Frontal cortex (tissue), 4 donors: ENCODE data around the gene COA8. TPM values are rescaled to one million over a fixed set of nuclear protein-coding genes. Genes with fewer than 3 reads are reported as not detected.
A peak's percentile ranks its signal among the peaks of the same experiment; 100 is the strongest.
"Not testable (repeated sequence)": the region's sequence is repeated elsewhere in the genome, so short reads cannot be mapped to it uniquely, and the experiment has no call there.

Experiments
- DNase-seq, 2 donors: peaks; one replicate each; pipeline ENCODE4 v3.0.0; 2012; ENCODE audit warnings: low spot score in 2 of 2
- FAIRE-seq: peaks from 2 replicates; lab custom pipeline; 2012; peaks lifted over from hg19 to GRCh38; lab: Jason Lieb, UNC
- total RNA-seq: library from RNA; depleted of rRNA; stranded (reverse); fragments of >200 nt; gene quantifications from one replicate; pipeline ENCODE4 v1.2.3, GENCODE V29; 2014
- donor health status: control.
- donor health status: control.
- donor health status: control.

COA8 gene
- total RNA-seq, 1 donor from 2014 or later, result 38.3 TPM

DNA sequence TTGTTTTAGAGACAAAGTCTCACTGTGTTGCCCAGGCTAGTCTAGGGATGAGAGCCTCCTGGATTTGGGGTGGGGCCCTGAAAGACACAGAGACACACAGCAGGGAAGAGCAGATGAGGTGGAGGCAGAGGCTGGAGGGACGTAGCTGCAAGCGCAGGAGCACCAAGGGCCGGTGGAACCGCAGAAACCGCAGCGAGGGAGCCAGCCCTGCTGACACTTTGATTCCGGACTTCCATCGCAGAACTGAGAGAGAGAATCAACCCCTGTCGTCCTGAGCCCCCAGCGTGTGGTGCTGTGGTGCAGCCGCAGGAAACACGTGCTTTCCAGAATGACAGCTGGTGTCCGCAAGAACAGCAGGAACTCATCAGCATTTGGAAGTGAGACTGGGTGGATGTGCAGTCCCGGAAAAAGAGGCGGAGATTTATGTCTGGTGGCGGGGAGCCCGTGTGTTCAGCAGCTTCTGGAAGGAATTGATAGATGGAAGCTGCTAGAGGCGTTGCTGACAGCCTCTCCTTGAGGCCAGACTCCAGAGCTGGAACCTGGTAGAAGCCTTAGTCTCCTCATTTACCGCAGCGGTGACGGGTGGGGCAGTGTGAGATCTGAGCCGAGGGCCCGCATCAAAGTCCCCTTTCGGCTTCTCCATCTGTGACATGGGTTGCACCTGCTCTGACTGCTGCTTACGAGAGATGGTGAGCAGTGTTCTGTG lies 44.4 kb downstream of the COA8 start:
- FAIRE-seq (no peak), DNase-seq (peak; percentile 53 to 77)

DNA sequence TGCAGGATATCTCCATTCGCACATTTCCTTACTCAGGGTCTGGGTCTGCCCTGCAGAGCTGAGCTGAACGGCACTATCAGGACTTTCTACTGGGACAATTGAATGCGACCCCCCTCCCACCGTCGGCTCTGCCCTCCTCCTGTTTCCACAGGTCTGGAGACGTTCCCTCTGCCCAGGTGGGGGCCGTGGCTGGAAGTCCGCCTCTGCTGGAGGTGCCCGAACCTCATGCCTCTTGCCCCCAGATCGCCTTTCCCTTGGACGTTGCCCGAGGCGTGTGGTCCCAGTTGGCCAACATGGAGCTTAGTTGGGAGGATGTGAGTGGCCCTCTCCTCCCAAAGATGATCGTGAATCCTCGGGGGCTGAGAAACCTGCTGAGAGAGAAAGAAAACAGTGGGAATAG lies 45.1 kb downstream of the COA8 start:
- FAIRE-seq, result no peak
- DNase-seq, result no peak

- not testable (repeated sequence) for DNase-seq, FAIRE-seq
These were observed 46.3 kb downstream of the COA8 start for GRCh38 chr14:103609081-103609480.

DNA sequence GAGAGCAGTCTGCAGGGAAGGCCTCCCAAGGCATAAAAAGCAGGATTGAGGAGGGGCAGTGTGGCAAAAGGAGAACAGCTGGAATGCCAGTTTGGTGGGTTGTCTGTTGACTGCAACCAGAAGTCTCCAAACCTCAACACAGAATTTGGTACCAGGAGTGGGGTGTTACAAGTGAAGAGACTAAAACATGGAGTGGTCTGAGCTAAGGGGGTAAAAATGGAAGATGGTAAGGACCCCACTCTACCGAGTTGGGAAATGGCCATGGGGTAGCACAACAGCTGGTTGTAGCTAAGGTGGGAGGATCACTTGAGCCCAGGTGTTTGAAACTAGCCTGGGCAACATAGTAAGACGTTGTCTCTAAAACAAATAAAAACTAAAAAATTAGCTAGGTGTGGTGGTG lies 48.5 kb downstream of the COA8 start:
- DNase-seq, result no peak
- FAIRE-seq, result no peak

DNA sequence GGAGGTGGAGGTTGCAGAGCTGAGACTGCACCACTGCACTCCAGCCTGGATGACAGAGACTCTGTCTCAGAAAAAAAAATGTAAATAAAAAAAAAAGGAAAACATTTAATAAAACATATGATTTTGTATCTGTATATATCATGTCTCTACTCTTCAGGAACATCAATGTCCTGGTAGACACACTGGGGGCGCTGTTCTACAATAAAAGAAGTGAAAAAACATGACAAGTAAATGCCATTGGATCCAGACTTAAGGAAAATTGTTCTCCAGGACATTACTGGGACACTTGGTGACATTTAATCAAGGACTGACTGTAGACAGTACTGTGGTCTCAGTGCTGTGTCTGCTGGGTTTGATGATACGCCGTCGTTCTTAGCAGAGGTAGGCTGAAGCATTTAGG lies 50.8 kb downstream of the COA8 start:
- no peak for DNase-seq
- no peak for FAIRE-seq

DNA sequence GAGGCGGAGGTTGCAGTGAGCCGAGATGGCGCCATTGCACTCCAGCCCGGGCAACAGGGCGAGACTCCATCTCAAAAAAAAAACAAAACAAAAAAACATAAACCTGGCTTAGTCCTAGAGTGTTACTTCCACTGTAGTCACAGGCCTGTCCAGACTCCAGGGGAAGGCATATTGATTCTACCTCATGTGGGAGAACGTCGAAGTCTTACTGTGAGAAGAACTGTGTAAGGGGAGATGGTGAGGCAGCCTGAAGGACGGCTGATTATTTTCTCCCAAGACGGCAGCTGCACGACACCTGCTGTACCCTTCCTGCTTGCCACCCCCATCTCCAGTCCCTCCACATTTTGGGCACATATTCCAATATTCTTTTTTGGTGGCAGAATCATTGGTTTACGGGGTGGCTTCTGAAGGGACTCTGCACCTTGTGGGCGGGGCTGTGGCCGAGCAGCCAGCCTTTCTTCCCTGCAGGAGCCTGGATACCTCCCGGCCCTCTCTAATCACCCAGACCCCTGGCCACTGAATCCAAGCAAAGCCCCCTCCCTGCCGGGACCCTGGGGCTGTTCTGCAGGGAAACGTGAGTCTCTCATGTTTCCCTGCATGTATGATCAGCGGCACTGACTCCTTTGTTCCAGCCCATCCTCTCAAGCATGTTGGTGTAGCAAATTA lies 54.0 kb downstream of the COA8 start:
- no peak for DNase-seq
- FAIRE-seq, result no peak

GRCh38 chr14:103619057-103619456 lies 56.3 kb downstream of the COA8 start:
- FAIRE-seq (no peak), DNase-seq (no peak)

DNA sequence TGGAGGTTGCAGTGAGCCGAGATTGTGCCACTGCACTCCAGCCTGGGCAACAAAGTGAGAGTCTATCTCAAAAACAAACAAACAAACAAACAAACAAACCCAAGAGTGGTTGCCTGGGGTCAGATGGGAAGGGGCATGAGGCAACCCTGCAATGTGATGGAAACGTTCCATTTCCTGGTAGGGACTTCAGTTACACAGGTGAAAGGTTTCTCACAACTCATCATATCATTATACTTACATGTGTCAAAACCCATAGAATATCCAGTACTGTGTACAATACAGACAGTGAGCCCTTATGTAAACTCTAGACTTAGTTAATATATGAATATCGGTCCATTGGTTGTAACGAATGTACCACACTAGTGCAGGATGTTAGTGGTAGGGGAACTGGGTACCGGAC lies 59.1 kb downstream of the COA8 start:
- no peak for FAIRE-seq

DNA sequence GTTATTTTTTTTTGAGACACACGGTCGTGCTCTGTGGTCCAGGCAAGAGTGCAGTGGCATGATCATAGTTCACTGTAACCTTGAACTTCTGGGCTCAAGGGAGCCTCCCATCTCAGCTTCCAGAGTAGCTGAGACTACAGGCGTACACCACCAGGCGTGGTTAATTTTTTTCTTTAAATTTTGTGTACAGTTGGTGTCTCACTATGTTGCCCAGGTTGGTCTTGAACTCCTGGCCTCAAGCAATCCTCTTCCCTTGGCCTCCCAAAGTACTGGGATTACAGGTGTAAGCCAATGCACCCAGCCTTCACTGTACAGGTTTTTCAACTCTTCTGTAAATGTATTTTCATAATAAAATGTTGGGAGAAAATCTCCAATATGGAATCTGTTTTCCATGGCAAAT lies 60.5 kb downstream of the COA8 start:
- FAIRE-seq (no peak), DNase-seq (no peak)

More for the DNA sequence above, 59.1 kb downstream of the COA8 start:
- no peak for DNase-seq

GRCh38 chr14:103623883-103624482 lies 61.2 kb downstream of the COA8 start:
- FAIRE-seq (no peak), DNase-seq (no peak)

DNA sequence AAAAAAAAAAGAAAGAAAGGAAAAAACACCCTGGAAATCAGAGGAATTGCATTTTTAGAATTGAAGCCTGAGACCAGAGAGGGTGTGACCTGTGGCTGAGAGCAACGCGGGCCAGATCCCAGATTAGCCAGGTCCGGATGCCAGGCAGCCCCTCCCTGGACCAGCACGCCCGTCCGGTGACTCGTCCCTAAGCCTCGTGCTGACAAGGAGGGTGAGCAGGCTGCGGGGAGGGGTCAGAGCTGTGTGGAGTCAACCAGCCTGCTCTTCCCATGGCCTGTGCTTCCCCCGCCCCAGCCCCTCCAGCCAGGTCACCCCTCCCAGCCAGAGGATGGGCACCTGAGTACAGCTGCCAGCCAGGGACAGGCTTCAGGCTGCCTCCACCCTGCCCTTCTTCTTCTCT lies 62.1 kb downstream of the COA8 start:
- no peak for DNase-seq
- no peak for FAIRE-seq

DNA sequence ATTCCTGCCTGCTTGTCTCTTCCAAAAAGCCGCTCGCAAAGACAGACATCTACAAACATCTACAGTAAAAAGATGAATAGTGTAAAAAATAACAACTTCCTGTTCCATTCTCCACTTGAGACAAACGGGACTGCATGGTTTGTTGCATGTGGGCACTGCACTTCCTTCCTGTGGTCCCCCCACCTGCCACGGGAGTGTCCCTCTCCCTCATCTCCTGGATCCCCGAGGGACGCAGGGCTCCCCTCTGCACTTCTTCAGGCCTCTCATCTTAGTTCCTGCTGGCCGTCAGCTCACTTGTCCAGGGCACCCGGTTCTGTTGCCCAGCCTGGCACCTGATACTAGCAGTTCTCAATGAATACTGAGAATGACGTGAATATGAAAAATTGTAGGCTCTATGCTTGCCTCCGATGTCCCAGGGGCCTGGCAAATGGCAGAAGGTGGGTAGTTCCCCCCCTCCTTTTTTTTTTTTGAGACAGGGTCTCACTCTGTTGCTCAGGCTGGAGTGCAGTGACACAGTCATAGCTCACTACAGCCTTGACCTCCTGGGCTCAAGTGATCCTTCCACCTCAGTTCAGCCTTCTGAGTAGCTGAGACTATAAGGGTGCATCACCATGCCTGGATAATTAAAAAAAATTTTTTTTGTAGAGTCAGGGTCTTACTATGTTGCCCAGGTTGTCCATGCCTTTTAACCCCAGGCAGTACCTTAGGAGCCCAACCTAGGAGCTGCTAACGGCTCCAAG lies 62.8 kb downstream of the COA8 start:
- FAIRE-seq (no peak), DNase-seq (no peak)

DNA sequence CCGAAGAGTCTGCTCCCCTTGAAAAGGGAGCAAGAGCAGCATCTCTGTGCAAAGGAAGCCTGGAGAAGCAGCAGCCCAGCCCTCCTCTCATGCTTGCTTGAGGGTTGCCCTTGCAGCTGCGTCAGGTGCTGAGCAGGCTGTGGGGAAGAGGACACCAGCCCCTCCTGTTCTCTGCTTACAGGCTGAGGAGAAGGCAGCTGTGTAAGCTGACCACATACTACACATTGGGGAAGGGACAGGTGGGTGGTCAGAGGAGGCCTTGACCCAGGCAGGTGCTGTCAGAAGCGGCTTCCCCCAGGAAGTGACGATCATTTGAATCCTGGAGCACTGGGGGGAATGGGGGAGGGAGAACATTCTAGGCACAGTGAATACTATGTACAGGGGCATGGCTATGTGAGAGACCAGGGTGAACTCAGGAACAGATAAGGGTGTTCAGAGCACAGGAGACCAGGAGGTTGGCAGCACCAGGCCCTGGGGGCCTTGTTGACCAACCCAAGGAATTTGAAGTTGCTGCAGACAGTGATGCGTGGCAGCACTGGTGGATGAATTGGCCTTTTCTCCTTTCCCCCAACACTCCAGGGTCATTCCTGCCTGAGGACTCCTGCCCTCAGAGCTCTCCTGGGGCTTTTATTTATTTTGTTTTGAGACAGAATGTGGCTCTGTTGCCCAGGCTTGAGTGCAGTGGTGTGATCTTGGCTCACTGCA lies 63.5 kb downstream of the COA8 start:
- DNase-seq, result no peak
- no peak for FAIRE-seq

GRCh38 chr14:103627073-103628025 lies 64.6 kb downstream of the COA8 start:
- FAIRE-seq (no peak), DNase-seq (no peak)

GRCh38 chr14:103628221-103628683 lies 65.5 kb downstream of the COA8 start:
- DNase-seq (peak; percentile 55 to 65), FAIRE-seq (no peak)

DNA sequence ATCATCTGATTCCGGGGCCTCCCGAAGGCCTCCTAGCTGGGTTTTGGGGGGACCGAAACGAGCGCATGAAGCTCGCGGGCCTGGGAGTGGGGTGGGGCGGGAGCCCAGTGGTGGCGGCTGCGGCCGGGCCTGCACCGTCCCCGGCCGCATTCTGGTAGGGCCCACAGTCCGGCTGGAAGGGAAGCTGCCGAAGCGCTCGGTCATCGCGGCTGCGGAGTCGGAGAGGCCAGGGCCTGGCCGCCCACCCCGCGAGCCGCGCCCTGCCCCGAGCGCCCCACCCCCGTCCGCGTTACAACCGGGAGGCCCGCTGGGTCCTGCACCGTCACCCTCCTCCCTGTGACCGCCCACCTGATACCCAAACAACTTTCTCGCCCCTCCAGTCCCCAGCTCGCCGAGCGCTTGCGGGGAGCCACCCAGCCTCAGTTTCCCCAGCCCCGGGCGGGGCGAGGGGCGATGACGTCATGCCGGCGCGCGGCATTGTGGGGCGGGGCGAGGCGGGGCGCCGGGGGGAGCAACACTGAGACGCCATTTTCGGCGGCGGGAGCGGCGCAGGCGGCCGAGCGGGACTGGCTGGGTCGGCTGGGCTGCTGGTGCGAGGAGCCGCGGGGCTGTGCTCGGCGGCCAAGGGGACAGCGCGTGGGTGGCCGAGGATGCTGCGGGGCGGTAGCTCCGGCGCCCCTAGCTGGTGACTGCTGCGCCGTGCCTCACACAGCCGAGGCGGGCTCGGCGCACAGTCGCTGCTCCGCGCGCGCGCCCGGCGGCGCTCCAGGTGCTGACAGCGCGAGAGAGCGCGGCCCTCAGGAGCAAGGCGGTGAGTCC lies 66.1 kb downstream of the COA8 start, which contains the start of gene KLC1:
KLC1 (plus strand) TSS at position 528 of the 819 bp plus-strand sequence. CDS start 25,354 bp downstream, outside the sequence.
- DNase-seq (peak; percentile 90 to 96), FAIRE-seq (no peak)

DNA sequence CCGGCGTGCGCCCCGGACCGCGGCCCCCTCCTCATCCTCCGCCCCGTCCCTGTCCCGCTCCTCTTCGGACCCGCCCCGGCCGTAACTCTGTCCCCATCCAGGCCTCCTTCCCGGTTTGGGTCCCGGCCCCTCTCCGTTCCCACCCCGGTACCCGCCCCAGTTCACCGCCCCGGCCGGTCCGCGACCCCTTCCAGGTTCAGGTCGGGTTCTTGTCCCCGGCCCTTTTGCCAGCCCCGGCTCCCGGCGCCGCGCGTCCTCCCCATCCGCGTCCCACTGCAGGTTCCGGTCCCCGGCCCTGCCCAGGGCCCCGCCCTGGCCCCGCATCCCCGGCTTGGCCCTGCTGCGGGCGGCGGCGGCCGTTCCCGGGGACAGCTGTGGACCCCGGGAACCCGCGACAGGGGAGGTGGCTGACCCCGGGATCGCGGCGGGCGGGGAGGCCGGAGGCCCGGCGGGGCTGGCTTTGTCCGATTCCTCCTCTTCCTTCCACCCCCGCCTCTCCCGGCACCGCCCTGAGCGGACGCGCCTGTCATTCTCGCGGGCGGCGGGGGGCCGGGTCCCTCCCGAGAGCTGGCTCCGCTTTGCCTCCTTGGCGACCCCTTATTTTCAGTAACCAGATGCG lies 66.9 kb downstream of the COA8 start:
- FAIRE-seq (no peak), DNase-seq (peak; percentile 71 to 78)
